ENCODE results near the gene MSH3.

MSH3 gene

GRCh38 chr5:80796846-80797245 lies 142.4 kb downstream of the MSH3 start:
- TF ChIP-seq CTCF (IDR thresholded peaks at IDR 0.05; ENCODE audit: control insufficient read depth, extremely low read depth, insufficient read depth) = no peak
- H3K4me3 ChIP-seq (ENCODE audit: low read depth, low read length) = no peak overlapping the region
- DNase-seq (ENCODE audit: low read depth) = no peak

GRCh38 chr5:80797428-80798024 lies 143.1 kb downstream of the MSH3 start:
- TF ChIP-seq CTCF (IDR thresholded peaks at IDR 0.05; ENCODE audit: control insufficient read depth, extremely low read depth, insufficient read depth) = no peak
- no peak overlapping the region for H3K4me3 ChIP-seq (ENCODE audit: low read depth, low read length)
- no peak for DNase-seq (ENCODE audit: low read depth)

- TF ChIP-seq CTCF (IDR thresholded peaks at IDR 0.05; ENCODE audit: control insufficient read depth, extremely low read depth, insufficient read depth) = no peak
- no peak overlapping the region for H3K4me3 ChIP-seq (ENCODE audit: low read depth, low read length)
- DNase-seq (ENCODE audit: low read depth) = no peak
These were observed 143.7 kb downstream of the MSH3 start for GRCh38 chr5:80798166-80798565.

GRCh38 chr5:80798633-80799032 lies 144.2 kb downstream of the MSH3 start:
- TF ChIP-seq CTCF (IDR thresholded peaks at IDR 0.05; ENCODE audit: control insufficient read depth, extremely low read depth, insufficient read depth) = no peak
- no peak for DNase-seq (ENCODE audit: low read depth)
- H3K4me3 ChIP-seq (ENCODE audit: low read depth, low read length) = no peak overlapping the region

- DNase-seq (ENCODE audit: low read depth) = no peak
- no peak for TF ChIP-seq CTCF (IDR thresholded peaks at IDR 0.05; ENCODE audit: control insufficient read depth, extremely low read depth, insufficient read depth)
- no peak overlapping the region for H3K4me3 ChIP-seq (ENCODE audit: low read depth, low read length)
These were observed 144.6 kb downstream of the MSH3 start for GRCh38 chr5:80799041-80799440.

- DNase-seq (ENCODE audit: low read depth) = no peak
- H3K4me3 ChIP-seq (ENCODE audit: low read depth, low read length) = no peak overlapping the region
- TF ChIP-seq CTCF (IDR thresholded peaks at IDR 0.05; ENCODE audit: control insufficient read depth, extremely low read depth, insufficient read depth) = no peak
These were observed 145.1 kb downstream of the MSH3 start for GRCh38 chr5:80799573-80799972.

GRCh38 chr5:80804332-80804731 lies 149.9 kb downstream of the MSH3 start:
- TF ChIP-seq CTCF (IDR thresholded peaks at IDR 0.05; ENCODE audit: control insufficient read depth, extremely low read depth, insufficient read depth) = no peak
- DNase-seq (ENCODE audit: low read depth) = no peak
- no peak overlapping the region for H3K4me3 ChIP-seq (ENCODE audit: low read depth, low read length)

All from LNCaP clone FGC (cell line).